Measurements from ENCODE around the gene TANGO2. TPM values are rescaled to one million over a fixed set of nuclear protein-coding genes. Genes with fewer than 3 reads are reported as not detected.

The TANGO2 gene, protein sequence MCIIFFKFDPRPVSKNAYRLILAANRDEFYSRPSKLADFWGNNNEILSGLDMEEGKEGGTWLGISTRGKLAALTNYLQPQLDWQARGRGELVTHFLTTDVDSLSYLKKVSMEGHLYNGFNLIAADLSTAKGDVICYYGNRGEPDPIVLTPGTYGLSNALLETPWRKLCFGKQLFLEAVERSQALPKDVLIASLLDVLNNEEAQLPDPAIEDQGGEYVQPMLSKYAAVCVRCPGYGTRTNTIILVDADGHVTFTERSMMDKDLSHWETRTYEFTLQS
- 24.9 and 28.1 TPM in 2 replicates for total RNA-seq
- long read RNA-seq, transcript TANGO2-217 (9 exons, 2,439 nt): major isoform, 6 of 50 reads
- long read RNA-seq, transcript TANGO2-210 (8 exons, 2,084 nt): minor isoform, 5 of 50 reads
- long read RNA-seq, partial matches to known transcripts: 5 of 50 reads
- long read RNA-seq, other reads (novel, unspliced or antisense): 30 of 50 reads

GRCh38 chr22:20020533-20021195, at the start of gene TANGO2:
TANGO2 (plus strand) TSS chr22:20021110; CDS start chr22:20036799, 15,689 bp downstream.
- Mint-ChIP-seq H3K27ac (ENCODE audit: unreplicated experiment) (peak within 1 kb of the TSS; percentile 61), H3K4me3 (ENCODE audit: unreplicated experiment) (peak within 1 kb of the TSS; percentile 86), H3K27me3 (ENCODE audit: unreplicated experiment) (peaks cover 10% of the 10 kb centered on the region), H3K36me3 (ENCODE audit: unreplicated experiment) (no peaks in the 10 kb centered on the region), H3K4me1 (ENCODE audit: unreplicated experiment) (peaks cover 27% of the 10 kb centered on the region), H3K9me3 (ENCODE audit: unreplicated experiment) (no peaks in the 10 kb centered on the region)
- peak; percentile 98 for DNase-seq (ENCODE audit: extremely low spot score, unreplicated experiment)
- TF ChIP-seq, protein P1, sequence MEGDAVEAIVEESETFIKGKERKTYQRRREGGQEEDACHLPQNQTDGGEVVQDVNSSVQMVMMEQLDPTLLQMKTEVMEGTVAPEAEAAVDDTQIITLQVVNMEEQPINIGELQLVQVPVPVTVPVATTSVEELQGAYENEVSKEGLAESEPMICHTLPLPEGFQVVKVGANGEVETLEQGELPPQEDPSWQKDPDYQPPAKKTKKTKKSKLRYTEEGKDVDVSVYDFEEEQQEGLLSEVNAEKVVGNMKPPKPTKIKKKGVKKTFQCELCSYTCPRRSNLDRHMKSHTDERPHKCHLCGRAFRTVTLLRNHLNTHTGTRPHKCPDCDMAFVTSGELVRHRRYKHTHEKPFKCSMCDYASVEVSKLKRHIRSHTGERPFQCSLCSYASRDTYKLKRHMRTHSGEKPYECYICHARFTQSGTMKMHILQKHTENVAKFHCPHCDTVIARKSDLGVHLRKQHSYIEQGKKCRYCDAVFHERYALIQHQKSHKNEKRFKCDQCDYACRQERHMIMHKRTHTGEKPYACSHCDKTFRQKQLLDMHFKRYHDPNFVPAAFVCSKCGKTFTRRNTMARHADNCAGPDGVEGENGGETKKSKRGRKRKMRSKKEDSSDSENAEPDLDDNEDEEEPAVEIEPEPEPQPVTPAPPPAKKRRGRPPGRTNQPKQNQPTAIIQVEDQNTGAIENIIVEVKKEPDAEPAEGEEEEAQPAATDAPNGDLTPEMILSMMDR (IDR thresholded peaks at IDR 0.05): no peak

GRCh38 chr22:19971276-19972124, 49.4 kb upstream of the TANGO2 start:
- TF ChIP-seq, protein P1 (IDR thresholded peaks at IDR 0.05): no peak
- DNase-seq (ENCODE audit: extremely low spot score, unreplicated experiment): no peak
- H3K27ac Mint-ChIP-seq (ENCODE audit: unreplicated experiment): no peak overlapping the region
- peaks cover 11% of the 10 kb centered on the region for H3K4me1 Mint-ChIP-seq (ENCODE audit: unreplicated experiment)
- no peaks in the 10 kb centered on the region for H3K9me3 Mint-ChIP-seq (ENCODE audit: unreplicated experiment)
- peaks cover 5% of the 10 kb centered on the region for H3K36me3 Mint-ChIP-seq (ENCODE audit: unreplicated experiment)
- H3K27me3 Mint-ChIP-seq (ENCODE audit: unreplicated experiment): no peaks in the 10 kb centered on the region
- no peak overlapping the region for H3K4me3 Mint-ChIP-seq (ENCODE audit: unreplicated experiment)

DNA sequence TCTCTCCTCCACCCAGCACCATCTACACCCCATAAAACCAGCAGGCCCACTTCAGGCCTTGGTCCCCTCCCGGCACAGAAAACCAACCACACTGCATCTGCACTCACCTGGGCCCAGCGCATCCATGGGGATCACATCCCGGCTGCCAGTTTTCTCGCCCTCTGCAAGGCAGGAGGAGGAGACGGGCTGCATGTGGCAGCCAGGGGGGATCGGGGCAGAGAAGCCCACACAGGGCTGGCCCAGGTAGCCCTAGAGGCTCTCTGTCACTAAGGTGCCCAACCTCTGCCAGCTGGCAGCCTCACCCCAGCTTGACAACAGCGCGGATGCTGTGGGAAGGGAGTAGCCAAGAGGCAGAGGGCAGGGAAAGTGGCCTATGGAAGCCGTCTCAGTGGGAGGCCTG, 48.7 kb upstream of the TANGO2 start:
- Mint-ChIP-seq H3K4me1 (ENCODE audit: unreplicated experiment) (peaks cover 11% of the 10 kb centered on the region), H3K27ac (ENCODE audit: unreplicated experiment) (no peak overlapping the region), H3K9me3 (ENCODE audit: unreplicated experiment) (no peaks in the 10 kb centered on the region), H3K4me3 (ENCODE audit: unreplicated experiment) (no peak overlapping the region), H3K36me3 (ENCODE audit: unreplicated experiment) (peaks cover 5% of the 10 kb centered on the region), H3K27me3 (ENCODE audit: unreplicated experiment) (no peaks in the 10 kb centered on the region)
- TF ChIP-seq, protein P1 (IDR thresholded peaks at IDR 0.05): no peak
- no peak for DNase-seq (ENCODE audit: extremely low spot score, unreplicated experiment)

DNA sequence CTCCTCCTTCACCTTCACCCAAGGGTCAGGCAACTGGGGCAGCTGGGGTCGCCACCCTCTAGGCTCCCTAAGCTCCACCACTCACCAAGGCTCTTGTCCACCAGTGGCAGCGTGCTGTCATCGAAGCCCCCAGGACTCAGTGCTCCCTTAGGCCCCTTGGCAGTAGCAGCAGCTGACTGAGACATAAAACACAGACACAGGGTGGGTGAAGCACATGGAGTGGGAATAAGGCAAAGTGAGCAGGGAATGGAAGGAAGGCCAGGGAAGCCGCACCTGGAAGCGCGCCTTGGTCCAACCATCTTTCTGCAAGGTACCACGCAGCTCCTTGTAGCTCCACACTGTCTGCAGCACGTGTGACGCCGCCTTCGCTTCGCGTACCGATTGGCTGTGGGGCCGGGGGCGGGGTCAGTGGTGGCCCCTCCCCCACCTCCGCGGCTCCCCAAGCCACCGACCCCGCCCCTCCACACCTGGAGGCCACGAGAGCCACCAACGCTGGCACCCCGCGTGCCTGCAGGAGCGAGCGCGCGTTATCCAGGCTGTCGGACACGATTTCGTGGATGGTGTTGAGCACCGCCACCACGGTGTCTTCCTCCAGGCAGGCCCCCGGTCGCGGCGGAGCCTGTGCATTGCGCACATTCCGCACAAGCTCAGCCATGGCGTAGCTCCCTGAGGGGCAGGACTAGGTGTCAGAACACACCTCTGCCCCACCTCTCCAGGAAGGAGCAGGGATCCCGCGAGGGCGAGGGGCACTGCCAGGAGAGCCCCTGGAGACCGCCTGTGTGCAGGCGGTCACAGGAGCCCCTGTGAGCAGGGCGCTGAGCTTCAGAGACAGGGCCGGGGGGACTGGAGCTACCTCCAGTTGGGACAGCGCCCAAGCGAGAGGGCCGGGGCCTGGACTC, 48.0 kb upstream of the TANGO2 start:
- Mint-ChIP-seq H3K36me3 (ENCODE audit: unreplicated experiment) (peaks cover 5% of the 10 kb centered on the region), H3K4me3 (ENCODE audit: unreplicated experiment) (no peak overlapping the region), H3K27ac (ENCODE audit: unreplicated experiment) (no peak overlapping the region), H3K9me3 (ENCODE audit: unreplicated experiment) (no peaks in the 10 kb centered on the region), H3K27me3 (ENCODE audit: unreplicated experiment) (no peaks in the 10 kb centered on the region), H3K4me1 (ENCODE audit: unreplicated experiment) (peaks cover 11% of the 10 kb centered on the region)
- TF ChIP-seq, protein P1 (IDR thresholded peaks at IDR 0.05): no peak
- no peak for DNase-seq (ENCODE audit: extremely low spot score, unreplicated experiment)
